OCI-M1 (cell line): ENCODE measurements around the gene ZNF878.

ENCODE experiments used
- DNase-seq: peaks from one replicate; lab custom pipeline; 2025; lab: John Stamatoyannopoulos, UW

Gene ZNF878

DNA sequence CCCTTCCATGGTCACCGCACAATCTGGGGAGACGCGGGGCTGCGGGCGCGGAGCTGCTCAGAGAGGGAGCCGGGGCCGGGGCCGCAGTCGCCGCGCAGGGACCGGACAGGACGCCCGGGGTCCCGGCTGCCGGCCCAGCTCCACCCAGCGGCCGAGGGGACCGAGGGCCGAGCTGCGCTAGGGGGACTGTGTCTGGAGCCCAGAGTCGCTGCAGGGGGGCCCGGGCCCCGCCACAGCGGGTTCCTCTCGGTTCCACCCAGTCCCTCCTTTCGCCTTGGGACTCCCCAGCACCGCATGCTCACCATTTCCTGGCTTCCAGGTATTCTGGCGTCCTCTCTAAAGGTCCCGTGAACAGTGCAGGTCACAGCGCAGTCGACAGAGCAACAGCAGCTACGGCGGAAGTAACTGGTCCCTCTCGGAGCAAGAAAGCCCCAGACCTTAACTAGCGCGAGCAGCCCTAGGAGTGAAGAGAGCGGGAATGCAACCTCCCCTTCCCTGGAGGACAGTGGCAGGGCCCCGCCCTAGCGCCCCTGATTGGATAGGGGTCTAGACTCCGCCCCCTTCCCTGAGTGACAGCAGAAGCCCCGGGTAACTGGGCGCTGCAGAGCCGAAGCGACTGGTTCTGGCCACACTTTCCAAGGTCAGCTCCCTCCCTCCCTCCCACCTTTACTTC lies at the start of gene ZNF878:
Gene ZNF878, minus strand, starts transcription at position 465 of the 673 bp plus-strand sequence. Its CDS starts 160 bp downstream, at position 305.
- peak; percentile 100 for DNase-seq

DNA sequence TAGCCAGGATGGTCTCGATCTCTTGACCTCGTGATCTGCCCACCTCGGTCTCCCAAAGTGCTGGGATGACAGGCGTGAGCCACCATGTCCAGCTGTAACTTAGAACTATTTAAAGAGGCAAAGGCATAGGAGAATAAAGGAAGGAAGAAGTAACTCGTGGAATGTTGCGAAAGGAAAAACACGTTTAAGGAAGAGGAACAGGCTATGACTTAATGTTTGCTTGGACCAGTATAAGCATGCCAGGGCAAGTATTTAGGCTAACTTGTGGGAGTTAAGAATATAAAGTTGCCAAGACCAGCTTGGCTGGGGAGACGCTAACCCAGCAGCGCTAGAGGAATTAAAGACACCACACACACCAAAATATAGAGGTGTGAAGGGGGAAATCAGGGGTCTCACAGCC lies 45.3 kb upstream of the ZNF878 start:
- no peak for DNase-seq

DNA sequence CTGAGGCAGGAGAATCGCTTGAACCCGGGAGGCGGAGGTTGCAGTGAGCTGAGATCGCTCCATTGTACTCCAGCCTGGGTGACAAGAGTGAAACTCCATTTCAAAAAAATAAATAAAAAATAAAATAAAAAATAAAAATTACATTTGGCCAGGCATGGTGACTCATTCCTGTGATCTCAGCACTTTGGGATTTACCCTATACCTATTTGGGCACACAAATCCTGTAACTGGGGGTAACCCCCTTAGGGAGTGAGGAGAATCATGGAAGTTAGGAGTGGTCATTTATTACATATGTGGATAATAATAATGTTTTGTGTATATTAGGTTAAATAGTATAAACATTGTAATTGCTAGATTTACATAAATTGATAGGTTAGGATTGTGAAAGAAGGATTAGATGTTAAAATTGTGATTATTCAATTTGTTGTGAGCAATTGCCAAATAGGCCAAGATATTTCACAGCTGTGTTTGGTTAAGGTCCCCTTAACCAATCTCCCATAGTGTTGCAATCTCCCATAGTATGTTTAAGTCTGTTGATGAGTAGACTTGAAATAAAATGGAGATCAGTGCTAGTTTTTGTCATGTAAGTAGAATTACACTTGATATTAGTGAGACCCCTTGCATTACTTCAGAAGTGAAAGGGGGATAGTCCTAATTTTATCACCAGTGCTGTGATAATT lies 42.5 kb upstream of the ZNF878 start:
- DNase-seq: no peak

DNA sequence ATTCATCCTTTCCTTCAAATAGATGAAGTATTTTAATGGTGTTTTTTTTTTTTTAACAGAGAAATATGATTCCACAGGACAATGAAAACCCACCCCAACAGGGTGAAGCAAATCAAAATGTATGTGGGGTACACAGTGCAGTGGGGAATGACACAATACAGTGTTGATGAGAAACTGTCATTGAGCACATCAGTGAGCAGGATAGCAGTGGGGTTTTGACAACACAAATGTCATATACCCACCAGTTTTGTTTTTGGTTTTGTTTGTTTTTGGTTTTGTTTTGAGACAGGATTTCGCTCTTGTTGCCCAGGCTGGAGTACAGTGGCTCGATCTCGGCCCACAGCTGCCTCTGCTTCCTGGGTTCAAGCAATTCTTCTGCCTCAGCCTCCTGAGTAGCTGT lies 41.0 kb upstream of the ZNF878 start:
- no peak for DNase-seq

DNA sequence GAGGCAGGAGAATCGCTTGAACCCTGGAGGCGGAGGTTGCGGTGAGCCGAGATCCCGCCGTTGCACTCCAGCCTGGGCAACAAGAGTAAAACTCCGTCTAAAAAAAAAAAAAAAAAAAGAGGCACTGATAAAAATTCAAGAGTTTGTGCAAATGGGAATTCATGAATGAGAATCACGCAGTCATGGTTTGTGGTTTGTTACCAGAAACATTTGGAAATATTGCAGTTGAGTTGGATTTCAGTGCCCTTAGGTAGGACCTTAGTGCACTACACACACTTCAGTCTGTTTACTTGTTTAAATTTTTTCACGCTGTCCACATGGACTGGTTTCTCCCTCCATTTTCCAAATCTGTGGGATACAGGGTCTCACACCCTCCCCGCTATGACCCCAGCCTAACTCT lies 40.2 kb upstream of the ZNF878 start:
- DNase-seq: peak; percentile 78

DNA sequence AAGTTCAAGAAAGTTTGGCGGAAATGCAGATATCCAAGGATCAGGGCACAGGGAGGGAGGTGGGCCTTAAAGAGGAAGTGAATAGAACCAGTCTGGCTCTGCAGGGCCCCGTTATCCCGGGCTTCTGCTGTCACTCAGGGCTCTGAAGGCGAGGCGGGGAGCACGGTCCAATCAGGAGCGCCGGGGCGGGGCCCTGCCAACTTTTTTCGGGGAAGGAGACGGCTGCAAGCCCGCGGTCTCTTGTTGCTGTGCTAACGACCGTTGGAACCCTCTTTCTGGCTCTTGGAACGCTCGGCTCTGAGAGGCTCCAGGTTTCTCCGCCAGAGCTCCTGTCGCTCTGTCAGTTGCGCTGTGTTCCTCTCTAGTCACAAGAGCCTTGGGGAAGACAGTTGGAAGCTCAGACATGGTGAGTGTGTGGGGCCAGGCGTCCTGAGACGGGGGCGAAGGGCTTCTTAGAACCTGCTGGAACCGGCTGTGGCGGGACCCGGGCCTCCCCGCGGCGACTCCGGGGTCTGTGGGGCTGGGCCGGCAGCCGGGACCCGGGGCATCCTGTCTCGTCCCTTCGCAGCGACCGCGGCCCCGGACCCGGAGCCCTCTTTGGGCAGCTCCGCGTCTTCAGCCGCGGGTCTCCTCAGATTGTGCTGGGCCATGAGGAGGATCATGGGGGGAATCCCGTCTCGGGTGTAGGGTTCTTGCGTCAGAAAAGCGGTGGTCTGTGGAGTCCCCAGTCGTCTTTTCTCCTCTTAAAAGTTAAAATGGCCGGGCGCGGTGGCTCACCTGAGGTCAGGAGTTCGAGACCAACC lies 39.5 kb upstream of the ZNF878 start:
- DNase-seq: peak; percentile 100

DNA sequence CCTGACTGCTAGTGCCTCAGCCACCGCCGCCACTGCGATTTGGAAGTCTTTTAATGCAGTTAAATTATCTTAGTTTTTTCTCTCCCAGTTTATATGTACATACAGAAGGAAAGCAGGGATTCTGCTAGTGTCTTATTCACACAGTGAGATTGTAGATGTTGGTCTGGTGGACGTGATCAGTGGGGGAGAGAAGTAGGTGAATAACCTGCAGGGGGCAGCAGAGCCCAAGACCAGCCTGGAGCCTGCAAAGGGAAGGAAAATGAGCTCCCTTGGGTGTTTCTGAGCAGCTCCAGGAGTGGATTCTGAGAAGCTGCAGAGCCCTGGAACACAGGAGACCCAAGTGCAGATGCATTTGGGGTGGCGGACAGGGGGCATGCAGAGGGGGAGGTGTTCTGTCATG lies 38.0 kb upstream of the ZNF878 start:
- DNase-seq: peak; percentile 95

DNA sequence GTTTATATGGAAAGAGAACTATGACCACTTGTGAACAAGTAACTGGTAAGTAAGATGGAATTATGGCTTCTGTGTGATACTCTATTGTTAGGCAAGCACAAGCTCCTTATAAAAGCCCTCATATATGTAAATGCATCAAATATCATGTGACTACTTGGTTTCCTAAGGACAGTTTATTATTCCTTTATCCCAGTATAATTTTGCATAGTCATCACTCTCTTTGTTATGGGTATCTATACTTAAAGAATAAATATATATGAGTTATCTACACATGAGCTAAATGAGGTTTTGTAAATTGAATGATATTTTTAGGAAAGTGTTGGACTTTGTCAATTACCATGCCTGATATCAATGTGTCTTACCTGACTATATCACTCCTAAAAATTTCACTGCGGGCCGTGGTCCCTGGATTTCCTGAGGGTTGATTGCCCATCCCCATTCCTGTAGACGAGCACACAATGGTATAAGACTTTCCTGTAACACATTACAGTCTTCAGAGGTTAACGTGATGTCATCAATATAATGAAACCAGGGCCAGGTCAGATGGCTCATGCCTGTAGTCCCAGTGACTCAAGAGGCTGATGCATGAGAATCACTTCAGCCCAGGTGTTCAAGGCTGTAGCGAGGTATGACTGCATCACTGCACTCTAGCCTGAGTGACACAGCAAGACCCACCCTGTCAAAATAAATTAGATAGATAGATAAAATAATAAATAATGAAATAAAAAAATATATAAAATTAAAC lies 32.5 kb upstream of the ZNF878 start:
- DNase-seq: no peak

DNA sequence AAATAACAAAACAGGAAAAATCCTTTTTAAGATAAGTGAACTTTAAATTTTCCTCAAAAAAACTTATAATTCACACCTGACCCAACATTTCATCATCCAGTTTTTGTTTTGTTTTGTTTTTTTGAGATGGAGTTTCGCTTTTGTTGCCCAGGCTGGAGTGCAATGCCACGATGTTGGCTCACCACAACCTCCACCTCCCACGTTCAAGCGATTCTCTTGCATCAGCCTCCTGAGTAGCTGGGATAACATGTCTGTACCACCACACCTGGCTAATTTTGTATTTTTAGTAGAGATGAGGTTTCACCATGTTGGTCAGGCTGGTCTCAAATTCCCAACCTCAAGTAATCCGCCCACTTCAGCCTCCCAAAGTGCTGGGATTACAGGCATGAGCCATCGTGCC lies 30.6 kb upstream of the ZNF878 start:
- peak; percentile 62 for DNase-seq

DNA sequence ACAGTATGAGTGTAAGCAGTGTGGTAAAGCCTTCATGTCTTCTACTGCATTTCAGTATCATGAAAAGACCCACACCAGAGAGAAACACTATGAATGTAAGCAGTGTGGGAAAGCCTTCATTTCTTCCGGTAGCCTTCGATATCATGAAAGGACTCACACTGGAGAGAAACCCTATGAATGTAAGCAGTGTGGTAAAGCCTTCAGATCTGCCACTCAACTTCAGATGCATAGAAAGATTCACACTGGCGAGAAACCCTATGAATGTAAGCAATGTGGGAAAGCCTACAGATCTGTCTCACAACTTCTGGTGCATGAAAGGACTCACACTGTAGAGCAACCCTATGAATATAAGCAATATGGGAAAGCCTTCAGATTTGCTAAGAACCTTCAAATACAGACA lies 24.6 kb upstream of the ZNF878 start:
- DNase-seq: peak; percentile 47

DNA sequence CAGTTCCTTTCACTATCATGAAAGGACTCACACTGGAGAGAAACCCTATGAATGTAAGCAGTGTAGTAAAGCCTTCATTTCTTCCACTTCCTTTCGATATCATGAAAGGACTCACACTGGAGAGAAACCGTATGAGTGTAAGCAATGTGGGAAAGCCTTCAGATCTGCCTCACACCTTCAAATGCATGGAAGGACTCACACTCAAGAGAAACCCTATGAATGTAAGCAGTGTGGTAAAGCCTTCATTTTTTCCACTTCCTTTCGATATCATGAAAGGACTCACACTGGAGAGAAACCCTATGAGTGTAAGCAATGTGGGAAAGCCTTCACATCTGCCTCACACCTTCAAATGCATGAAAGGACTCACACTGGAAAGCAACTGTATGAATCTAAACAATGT lies 23.6 kb upstream of the ZNF878 start:
- DNase-seq: peak; percentile 55

DNA sequence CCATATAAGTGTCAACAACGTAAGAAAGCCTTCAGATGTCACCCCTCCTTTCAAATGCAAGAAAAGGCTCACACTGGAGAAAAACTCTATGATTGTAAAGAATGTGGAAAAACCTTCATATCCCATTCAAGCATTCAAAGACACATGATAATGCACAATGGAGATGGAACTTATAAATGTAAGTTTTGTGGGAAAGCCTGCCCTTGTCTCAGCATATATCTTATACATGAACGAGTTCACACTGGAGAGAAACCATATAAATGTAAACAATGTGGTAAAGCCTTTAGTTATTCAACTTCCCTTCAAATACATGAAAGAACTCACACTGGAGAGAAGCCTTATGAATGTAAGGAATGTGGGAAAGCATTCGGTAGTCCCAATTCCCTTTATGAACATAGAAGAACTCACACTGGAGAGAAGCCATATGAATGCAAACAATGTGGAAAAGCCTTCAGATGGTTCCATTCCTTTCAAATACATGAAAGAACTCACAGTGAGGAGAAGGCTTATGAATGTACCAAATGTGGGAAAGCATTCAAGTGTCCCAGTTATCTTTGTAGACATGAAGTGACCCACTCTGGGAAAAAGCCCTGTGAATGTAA lies 22.9 kb upstream of the ZNF878 start:
- peak; percentile 58 for DNase-seq

DNA sequence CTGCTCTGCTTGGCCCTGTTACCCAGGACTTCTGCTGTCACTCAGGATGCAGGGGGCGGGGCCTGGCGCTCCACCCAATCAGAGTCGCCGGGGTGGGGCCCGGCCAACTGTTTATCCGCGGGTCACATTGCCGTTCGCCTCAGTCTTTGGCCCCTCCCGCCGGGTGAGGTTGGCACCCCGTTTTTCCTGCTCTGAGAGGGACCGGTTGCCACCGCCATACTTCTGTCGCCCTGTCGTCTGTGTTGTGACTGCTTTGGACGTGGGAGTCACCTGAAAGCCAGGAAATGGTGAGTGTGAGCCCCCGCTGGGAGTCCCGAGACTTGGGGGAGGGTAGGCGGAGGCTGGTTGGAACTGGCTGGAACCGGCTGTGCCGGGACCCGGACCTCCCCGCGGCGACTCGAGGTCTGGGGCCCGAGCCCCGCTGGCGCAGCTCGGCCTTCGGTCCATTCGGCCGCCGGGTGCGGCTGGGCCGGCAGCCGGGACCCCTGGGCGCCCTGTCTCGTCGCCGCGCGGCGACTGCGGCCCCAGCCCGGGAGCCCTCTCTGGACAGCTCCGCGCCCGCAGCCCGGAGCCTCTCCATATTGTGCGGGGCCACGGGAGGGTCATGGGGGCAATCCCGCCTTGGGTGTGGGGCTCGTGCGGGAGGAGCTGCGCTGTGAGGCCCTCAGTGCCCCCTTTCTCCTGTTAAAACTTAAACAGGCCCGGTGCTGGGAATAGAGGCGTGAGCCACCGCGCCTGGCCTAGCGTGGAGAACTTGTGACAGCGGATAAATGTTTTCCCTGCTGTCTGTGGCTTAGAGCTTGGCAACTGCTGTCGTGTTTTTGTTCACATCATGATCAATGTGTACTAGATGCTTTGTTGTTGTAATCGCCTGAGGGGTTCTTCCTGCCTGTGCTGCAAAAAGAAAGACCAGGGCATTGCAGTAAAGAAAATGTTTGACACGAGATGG lies 12.1 kb upstream of the ZNF878 start, which contains the start of gene ZNF844:
Gene ZNF844, plus strand, starts transcription at position 142 of the 949 bp plus-strand sequence. Its CDS starts 143 bp downstream, at position 285.
- DNase-seq: peak; percentile 100

DNA sequence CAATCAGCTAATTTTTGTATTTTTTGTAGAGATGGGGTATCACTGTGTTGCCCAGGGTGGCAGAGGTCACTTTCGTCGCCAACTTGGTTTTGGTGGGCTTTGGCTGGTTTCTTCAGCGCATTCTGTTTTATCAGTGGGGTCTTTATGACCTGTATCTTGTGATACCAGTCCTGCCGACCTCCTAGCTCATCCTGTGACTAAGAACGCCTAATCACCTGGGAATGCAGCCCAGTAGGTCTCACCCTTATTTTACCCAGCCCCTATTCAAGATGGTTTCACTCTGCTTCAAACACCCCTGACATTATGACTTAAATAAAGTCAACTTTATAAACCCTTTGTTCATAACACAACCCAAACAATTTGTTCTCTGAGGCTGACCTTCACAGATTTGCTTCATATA lies 3.0 kb upstream of the ZNF878 start:
- DNase-seq: no peak

DNA sequence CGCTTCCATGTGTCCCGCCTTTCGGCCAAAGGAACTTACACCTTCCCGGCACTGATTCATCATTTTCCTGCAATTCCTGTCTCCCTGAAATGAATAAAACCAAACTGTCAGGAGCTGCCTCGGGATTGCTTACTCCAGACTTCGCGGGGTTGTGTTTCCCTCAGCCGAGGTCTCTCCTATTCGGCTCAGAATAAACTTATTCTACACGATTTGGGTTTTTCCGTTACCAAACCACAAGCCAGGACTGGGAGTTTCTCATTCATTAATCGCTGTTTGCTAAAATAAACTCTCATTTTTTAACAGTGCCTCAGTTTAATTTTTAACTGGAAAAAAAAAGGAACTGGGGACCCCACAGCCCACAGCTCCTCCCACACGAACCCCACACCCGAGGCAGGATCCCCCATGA lies 667 bp downstream of the ZNF878 start:
- peak; percentile 61 for DNase-seq

DNA sequence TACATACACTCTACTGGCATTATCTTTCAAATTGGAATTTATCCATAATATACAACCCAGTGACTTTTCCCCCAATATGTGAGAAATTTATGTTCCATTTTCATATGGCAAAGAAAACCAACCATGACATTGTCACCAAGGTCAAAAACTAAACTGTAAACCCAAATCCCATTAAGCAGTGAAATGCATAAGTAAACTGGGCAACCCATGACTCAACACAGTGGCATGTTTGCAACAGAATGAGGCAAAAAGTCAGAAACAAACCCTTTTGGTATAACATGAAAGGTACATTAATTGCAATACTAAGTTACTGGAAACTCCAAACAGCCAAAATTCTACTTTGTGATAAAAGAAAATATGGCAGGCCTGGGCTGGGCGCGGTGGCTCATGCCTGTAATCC lies 4.9 kb downstream of the ZNF878 start:
- DNase-seq: no peak

DNA sequence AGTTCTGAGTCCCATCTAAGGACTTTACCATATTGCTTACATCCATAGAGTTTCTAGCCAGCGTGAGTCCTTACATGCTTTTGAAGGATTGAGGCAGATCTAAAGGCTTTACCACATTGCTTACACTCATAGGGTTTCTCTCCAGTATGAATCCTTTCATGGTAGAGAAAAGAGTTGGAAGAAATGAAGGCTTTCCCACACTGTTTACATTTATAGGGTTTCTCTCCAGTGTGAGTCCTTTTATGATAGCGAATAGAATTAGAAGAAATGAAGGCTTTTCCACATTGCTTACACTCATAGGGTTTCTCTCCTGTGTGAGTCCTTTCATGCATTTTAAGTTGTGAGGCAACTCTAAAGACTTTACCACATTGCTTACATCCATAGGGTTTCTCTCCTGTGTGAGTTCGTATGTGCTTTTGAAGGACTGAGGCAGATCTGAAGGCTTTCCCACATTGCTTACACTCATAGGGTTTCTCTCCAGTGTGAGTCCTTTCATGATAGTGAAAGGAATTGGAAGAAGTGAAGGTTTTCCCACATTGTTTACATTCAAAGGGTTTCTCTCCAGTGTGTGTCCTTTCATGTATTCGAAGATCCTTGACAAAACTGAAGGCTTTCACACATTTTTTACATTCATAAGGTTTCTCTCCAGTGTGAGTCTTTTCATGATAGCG lies 8.9 kb downstream of the ZNF878 start:
- DNase-seq: peak; percentile 47

DNA sequence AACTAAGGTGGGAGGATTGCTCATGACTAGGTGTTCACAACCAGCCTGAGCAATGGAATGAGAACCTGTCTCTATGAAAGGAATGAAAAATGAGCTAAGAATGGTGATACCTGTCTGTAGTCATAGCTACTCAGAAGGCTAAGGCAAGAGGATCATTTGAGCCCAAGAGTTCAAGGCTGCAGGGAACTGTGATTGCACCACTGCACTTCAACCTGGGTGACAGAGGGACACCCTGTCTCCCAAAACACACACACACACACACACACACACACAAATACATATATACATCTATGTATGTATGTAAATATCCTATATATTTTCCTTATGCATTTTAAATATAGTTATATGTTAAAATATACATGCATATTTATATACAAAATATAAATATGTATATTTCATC lies 9.9 kb downstream of the ZNF878 start:
- no peak for DNase-seq

DNA sequence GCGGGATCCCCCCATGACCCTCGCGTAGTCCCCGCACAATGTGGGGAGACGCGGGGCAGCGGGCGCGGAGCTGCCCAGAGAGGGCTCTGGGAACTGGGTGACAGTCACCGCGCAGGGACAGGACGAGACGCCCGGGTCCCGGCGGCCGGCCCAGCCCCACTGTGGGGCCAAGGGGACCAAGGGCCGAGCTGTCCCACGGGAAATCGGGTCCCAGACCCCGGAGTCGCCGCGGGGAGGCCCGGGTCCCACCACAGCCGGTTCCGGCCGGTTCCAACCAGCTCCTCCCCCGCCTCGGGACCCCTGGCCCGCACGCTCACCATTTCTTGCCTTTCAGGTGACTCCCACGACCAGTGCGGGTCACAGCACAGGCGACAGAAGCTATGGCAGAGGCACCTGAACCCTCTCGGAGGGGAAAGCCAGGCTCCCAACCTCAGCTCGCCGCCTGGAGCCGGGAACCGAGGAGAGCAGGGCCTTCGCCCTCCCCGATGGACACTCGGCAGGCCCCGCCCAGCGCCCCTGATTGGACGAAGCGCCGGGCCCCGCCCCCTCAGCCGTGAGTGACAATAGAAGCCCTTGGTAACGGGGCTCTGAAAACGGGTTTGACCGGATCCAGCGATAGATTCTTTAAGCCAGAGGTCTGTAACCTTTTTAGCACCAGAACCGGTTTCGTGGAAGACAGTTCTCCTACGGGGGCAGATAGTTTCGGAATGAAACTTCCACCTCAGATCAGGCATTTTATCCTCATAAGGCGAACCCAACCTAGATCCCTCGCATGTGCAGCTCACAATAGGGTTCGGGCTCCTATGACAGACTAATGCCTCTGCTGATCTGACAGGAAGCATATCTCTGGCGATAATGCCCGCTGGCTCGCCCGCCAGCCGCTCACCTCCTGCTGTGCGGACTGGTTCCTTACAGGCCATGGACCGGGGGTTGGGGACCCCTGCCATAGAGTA lies 17.3 kb downstream of the ZNF878 start, which contains the start of gene ZNF433:
Gene ZNF433, minus strand, starts transcription at position 460 of the 953 bp plus-strand sequence. Its CDS starts 140 bp downstream, at position 320.
- DNase-seq: peak; percentile 99
